LNCAP (cell line): Measurements from ENCODE around the gene TLE4.

Experiments used
- CTCF ChIP-seq: fragments of 450-650 bp; IDR thresholded peaks from 2 replicates; pipeline ENCODE4 v1.5.1; 2017; ENCODE audit warnings: mild to moderate bottlenecking

The TLE4 gene

DNA sequence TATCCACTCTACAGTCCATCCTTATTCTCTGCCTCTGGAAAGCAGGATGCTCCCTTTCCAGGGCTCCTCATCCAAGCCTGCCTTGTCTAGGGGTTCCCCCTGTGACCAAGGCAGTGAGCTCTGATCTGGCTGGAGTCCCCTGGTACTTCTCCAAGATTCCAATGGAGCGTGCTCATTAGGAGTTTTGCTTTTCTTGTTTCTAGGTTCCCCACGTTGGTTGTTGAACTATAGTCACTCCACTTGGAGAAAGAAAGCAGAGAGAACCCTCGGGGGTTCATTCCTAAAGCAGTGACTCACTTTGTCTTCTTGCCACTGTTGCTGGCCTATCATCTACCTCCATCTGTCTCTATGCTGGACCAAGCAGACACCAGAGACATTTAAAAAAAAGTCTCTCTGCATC, 192.6 kb downstream of the TLE4 start:
- no peak for TF ChIP-seq CTCF

GRCh38 chr9:79765466-79765865, 193.7 kb downstream of the TLE4 start:
- TF ChIP-seq CTCF, result no peak

GRCh38 chr9:79766091-79766490, 194.3 kb downstream of the TLE4 start:
- TF ChIP-seq CTCF, result no peak

DNA sequence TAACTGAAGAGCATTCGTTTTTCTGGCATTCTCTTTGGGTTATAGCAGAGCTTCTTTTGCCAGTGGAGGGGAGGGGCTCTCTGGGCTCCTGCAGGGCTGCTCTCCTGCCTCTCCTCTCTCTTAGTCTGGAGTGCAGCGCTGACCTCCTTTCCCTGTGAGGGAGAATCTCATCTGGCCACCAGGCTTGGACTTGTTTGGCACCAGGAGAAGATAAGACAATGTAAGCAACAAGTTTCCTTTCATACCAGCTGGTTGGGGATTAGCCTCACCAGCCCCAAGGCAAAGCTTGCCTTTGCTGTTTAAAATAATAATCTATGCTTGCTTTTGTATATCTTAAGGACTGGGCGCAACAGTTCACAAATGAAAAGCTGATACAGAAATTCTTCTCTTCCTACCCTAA, 196.4 kb downstream of the TLE4 start:
- no peak for TF ChIP-seq CTCF

DNA sequence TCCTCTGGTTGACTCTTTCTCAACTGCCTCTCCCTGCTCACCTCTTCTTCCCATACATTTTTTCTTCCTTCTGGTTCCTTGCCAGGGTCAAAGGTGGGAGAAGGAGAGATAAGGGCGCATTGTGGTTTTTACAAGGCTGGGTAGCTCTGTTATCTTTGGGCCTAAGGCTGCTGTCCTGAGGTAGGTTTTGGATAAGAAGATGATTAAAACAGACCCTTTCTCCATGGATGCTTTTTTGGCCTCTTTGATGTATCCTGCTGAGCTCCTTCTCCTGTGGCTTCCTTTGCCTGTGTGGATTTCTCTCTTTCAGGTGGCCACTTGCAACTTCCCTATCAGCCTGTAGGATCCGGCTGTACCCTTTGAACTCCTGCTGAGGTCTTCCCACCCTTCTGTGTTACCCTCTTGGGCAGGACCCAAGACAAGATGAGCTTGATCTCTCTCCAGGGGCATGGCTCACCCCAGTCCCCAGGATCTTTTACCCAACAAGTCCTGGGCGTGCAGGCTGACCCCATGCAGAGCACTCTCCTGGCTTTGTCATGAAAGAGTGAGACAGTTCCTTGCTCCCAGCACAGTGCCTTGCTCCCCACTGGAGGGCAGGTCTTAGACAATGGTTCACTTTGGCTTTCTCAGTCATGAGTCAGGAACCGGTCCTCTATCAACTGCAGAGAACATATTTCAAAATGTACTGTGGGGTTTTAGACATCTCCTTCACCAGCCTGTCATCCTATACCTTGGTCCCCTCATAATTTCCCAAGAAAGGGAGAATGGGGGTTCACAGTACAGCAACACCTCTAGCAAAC, 197.9 kb downstream of the TLE4 start:
- no peak for TF ChIP-seq CTCF

GRCh38 chr9:79774356-79774755, 202.6 kb downstream of the TLE4 start:
- TF ChIP-seq CTCF, result no peak
